Subcutaneous adipose tissue (tissue), 4 donors: Measurements from ENCODE around the gene SLC27A1. TPM values are rescaled to one million over a fixed set of nuclear protein-coding genes. Genes with fewer than 3 reads are reported as not detected.

Experiments
- total RNA-seq, 4 donors: library from RNA; depleted of rRNA; stranded (reverse); fragments of >200 nt; gene quantifications; one replicate each; pipeline ENCODE4 v1.1.0, GENCODE V29; 2016
- TF ChIP-seq, protein P1 (sequence below): fragments of 450-650 bp; IDR thresholded peaks from one replicate; pipeline ENCODE4 v1.5.1; 2016; ENCODE audit warnings: low read depth, mild to moderate bottlenecking, control low read depth, antibody characterized with exemption, moderate library complexity

SLC27A1 gene
- total RNA-seq, 4 donors from 2014 or later, result 15.0 to 66.5 (median 36.6) TPM

DNA sequence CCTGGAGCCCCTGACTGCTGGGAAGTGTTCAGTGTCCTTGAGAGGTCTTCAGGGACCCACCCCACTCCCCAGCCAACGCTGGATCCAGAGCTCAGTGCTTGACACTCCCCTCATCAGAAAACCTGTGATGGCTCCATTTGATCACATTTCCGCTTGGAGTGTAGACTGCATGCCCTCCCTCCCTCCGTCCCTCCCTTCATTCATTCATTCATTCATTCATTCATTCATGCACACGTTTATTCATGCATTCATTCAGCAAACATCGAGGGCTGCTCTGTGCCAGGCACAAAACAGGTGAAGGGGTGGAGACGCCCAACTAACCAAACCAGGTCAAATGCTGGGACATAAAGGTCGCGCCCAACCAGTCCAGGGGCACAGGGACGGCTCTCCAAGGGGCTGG is 54.8 kb downstream of the SLC27A1 start:
- TF ChIP-seq, protein P1, sequence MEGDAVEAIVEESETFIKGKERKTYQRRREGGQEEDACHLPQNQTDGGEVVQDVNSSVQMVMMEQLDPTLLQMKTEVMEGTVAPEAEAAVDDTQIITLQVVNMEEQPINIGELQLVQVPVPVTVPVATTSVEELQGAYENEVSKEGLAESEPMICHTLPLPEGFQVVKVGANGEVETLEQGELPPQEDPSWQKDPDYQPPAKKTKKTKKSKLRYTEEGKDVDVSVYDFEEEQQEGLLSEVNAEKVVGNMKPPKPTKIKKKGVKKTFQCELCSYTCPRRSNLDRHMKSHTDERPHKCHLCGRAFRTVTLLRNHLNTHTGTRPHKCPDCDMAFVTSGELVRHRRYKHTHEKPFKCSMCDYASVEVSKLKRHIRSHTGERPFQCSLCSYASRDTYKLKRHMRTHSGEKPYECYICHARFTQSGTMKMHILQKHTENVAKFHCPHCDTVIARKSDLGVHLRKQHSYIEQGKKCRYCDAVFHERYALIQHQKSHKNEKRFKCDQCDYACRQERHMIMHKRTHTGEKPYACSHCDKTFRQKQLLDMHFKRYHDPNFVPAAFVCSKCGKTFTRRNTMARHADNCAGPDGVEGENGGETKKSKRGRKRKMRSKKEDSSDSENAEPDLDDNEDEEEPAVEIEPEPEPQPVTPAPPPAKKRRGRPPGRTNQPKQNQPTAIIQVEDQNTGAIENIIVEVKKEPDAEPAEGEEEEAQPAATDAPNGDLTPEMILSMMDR, result no peak

DNA sequence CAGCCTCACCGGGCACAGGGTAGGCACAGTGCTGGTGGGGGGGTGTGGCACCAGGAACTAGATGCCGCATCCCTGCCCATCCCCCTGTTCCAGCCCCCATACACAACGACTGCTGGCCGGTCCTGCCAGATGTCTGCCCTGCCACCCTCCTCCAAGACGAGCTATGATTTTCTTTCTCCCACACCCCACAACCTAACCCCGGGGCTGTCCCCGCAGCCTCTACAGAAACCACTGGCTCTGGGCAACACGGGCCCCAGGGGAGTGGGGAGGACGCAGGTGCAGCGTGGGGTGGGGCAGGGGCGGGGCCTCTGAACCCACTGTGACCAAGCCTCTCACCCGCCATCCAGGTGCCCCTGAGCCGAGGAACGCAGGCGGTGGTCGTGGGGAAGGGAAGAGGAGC is 56.6 kb downstream of the SLC27A1 start:
- TF ChIP-seq, protein P1, result no peak

DNA sequence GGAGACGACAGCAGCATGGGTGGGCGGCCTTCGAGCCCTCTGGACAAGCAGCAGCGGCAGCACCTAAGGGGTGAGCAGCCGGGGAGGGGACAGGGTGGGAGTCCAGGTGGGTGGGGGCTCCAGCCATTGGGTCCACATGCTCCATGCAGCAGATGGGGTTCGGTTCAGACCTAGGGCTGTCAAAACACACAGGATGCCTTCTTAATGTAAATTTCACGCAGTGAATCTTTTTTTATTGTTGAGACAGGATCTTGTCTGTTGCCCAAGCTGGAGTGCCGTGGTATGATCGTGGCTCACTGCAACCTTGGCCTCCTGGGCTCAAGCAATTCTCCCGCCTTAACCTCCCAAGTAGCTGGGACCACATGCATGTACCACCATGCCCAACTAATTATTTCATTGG is 57.0 kb downstream of the SLC27A1 start:
- TF ChIP-seq, protein P1, result no peak

DNA sequence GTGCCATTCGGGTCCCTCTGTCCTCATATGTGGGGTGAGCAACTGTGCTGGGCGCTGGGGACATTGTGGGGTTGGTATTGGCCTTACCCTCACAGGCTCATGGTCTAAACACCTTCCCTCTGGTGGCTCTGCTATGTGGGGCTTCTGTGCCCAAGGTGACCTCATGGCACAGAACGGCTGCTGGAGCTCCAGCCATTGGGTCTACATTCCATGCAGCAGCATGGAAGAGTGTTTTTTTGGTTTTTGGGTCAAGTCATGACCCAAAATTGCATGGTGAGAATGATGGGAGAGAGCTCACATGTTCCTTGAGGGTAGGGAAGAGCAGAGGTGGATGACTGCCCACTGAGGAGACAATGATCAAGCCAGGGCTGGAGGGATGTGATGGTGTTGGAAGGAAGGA is 58.3 kb downstream of the SLC27A1 start:
- TF ChIP-seq, protein P1, result no peak

DNA sequence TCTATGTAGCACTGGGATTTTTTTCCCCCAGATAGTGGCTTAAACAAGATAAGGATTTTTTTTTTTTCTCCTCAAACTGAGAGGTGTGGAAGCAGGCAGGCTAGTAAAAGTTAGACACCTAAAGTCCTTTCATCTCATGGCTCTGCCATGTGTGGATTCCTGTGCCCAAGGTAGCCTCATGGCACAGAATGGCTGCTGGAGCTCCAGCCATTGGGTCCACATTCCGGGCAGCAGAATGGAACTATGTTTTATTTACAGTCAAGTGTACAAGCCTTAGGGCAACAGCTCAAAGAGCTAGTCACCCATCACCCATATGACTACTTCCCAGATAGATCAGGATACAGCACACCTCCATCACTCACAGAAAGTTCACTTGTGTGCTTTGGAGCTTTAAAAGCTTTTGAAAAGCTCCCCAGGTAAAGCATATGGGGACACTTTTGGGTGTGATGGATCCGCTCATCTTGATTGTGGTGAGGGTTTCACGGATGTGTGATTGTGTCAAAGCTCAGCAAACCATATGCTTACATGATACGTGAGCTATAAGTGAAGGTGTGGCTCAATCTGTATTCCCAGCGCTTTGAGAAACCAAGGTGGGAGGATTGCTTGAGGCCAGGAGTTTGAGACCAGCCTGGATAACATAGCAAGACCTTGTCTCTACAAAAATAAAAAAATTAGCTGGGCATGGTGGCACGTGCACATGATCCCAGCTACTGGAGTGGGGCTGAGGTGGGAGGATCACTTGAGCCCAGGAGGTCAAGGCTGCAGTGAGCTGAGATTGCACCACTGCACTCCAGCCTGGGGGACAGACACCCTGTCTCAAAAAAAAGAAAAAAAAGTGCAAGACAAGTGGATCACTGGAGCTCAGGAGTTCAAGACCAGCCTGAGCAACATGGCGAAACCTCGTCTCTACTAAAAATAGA is 59.2 kb downstream of the SLC27A1 start:
- TF ChIP-seq, protein P1, result no peak

DNA sequence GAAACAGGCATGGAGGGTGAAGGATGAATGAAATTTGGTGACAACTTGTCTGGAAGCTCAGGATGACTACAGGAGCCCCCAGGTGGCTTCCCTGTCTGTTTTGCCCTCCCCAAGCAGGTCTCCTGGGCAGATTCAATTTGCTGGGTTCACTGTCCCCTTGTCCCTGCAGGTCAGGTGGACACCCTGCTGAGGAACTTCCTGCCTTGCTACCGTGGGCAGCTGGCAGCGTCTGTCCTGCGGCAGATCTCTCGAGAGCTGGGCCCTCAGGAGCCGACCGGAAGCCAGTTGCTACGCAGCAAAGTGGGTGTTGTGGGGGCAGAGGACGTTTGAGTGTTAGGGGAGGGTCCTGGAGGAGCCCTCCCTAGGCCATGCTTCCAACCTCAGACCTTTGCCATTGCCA is 60.3 kb downstream of the SLC27A1 start:
- TF ChIP-seq, protein P1, result no peak

DNA sequence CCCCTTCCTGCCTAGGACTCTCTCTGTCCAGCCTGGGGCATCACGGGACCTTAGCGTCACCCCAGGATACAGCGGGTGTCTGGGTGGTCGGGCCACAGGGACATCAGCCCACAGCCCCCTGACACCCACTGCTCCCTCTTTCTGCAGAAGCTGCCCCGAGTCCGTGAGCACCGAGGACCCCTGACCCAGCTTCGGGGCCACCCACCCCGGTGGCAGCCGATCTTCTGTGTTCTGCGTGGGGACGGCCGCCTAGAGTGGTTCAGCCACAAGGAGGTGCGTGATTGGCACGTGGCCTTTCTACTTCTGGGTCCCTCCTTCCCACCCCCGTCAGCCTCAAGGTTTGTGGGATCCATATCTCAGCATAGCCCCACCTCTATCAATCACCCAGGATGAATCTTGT is 61.8 kb downstream of the SLC27A1 start:
- TF ChIP-seq, protein P1, result no peak
